ENCODE results near the gene PDGFB.
A peak's percentile ranks its signal among the peaks of the same experiment; 100 is the strongest.

DNA sequence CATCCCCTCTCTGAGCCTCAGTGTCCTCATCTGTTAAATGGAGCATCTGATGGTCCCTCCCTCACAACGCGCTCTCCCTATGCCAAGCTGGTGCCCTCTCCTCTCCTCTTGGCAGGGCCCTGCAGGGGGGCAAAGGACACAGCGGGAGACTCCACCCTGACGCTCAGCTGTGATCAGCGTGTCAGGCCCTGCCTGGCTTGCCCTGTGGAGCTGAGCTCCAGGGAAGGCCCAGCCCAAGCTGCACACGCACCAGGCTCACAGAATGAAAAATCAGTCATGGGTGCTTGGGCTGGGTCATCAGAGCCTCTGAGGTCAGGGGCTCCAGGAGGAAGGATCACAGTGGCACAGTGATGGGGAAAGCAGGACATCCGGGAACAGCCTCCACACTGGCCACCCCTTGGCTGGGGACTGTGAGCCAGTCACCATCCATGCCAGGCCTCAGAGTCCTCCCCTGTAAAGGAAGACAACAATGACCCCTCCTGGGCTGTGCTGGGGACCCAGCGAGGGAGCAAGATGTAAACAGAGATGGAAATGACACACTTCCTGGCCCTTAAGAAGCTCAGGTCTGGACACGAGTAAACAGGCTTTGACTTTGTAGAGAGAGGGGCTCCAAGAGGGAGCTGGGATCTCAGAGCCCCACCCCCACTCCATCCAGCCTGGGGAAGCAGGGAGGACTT, 38.0 kb upstream of the PDGFB start:
- TF ChIP-seq, protein P1, sequence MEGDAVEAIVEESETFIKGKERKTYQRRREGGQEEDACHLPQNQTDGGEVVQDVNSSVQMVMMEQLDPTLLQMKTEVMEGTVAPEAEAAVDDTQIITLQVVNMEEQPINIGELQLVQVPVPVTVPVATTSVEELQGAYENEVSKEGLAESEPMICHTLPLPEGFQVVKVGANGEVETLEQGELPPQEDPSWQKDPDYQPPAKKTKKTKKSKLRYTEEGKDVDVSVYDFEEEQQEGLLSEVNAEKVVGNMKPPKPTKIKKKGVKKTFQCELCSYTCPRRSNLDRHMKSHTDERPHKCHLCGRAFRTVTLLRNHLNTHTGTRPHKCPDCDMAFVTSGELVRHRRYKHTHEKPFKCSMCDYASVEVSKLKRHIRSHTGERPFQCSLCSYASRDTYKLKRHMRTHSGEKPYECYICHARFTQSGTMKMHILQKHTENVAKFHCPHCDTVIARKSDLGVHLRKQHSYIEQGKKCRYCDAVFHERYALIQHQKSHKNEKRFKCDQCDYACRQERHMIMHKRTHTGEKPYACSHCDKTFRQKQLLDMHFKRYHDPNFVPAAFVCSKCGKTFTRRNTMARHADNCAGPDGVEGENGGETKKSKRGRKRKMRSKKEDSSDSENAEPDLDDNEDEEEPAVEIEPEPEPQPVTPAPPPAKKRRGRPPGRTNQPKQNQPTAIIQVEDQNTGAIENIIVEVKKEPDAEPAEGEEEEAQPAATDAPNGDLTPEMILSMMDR (conservative IDR thresholded peaks at IDR 0.05; ENCODE audit: low read depth in 2 of 2) = peak in 1 of 2 experiments; percentile 48; a peak in 2 of 4 replicates
- TF ChIP-seq JUNB (IDR thresholded peaks at IDR 0.05; ENCODE audit: unreplicated experiment) (no peak), EZH2phosphoT487 (IDR thresholded peaks at IDR 0.05; ENCODE audit: unreplicated experiment) (no peak), EZH2 (IDR thresholded peaks at IDR 0.05; ENCODE audit: low read depth, unreplicated experiment) (no peak), CREB1 (CRISPR knock-in tag; IDR thresholded peaks at IDR 0.05; ENCODE audit: low read depth) (no peak), STAT1 (IDR thresholded peaks at IDR 0.05; ENCODE audit: unreplicated experiment) (no peak), POLR2AphosphoS5 (IDR thresholded peaks at IDR 0.05; ENCODE audit: low read depth) (no peak)
- TF ChIP-seq, protein P2, sequence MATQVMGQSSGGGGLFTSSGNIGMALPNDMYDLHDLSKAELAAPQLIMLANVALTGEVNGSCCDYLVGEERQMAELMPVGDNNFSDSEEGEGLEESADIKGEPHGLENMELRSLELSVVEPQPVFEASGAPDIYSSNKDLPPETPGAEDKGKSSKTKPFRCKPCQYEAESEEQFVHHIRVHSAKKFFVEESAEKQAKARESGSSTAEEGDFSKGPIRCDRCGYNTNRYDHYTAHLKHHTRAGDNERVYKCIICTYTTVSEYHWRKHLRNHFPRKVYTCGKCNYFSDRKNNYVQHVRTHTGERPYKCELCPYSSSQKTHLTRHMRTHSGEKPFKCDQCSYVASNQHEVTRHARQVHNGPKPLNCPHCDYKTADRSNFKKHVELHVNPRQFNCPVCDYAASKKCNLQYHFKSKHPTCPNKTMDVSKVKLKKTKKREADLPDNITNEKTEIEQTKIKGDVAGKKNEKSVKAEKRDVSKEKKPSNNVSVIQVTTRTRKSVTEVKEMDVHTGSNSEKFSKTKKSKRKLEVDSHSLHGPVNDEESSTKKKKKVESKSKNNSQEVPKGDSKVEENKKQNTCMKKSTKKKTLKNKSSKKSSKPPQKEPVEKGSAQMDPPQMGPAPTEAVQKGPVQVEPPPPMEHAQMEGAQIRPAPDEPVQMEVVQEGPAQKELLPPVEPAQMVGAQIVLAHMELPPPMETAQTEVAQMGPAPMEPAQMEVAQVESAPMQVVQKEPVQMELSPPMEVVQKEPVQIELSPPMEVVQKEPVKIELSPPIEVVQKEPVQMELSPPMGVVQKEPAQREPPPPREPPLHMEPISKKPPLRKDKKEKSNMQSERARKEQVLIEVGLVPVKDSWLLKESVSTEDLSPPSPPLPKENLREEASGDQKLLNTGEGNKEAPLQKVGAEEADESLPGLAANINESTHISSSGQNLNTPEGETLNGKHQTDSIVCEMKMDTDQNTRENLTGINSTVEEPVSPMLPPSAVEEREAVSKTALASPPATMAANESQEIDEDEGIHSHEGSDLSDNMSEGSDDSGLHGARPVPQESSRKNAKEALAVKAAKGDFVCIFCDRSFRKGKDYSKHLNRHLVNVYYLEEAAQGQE (IDR thresholded peaks at IDR 0.05; ENCODE audit: unreplicated experiment) = no peak
- TF ChIP-seq, protein P3, sequence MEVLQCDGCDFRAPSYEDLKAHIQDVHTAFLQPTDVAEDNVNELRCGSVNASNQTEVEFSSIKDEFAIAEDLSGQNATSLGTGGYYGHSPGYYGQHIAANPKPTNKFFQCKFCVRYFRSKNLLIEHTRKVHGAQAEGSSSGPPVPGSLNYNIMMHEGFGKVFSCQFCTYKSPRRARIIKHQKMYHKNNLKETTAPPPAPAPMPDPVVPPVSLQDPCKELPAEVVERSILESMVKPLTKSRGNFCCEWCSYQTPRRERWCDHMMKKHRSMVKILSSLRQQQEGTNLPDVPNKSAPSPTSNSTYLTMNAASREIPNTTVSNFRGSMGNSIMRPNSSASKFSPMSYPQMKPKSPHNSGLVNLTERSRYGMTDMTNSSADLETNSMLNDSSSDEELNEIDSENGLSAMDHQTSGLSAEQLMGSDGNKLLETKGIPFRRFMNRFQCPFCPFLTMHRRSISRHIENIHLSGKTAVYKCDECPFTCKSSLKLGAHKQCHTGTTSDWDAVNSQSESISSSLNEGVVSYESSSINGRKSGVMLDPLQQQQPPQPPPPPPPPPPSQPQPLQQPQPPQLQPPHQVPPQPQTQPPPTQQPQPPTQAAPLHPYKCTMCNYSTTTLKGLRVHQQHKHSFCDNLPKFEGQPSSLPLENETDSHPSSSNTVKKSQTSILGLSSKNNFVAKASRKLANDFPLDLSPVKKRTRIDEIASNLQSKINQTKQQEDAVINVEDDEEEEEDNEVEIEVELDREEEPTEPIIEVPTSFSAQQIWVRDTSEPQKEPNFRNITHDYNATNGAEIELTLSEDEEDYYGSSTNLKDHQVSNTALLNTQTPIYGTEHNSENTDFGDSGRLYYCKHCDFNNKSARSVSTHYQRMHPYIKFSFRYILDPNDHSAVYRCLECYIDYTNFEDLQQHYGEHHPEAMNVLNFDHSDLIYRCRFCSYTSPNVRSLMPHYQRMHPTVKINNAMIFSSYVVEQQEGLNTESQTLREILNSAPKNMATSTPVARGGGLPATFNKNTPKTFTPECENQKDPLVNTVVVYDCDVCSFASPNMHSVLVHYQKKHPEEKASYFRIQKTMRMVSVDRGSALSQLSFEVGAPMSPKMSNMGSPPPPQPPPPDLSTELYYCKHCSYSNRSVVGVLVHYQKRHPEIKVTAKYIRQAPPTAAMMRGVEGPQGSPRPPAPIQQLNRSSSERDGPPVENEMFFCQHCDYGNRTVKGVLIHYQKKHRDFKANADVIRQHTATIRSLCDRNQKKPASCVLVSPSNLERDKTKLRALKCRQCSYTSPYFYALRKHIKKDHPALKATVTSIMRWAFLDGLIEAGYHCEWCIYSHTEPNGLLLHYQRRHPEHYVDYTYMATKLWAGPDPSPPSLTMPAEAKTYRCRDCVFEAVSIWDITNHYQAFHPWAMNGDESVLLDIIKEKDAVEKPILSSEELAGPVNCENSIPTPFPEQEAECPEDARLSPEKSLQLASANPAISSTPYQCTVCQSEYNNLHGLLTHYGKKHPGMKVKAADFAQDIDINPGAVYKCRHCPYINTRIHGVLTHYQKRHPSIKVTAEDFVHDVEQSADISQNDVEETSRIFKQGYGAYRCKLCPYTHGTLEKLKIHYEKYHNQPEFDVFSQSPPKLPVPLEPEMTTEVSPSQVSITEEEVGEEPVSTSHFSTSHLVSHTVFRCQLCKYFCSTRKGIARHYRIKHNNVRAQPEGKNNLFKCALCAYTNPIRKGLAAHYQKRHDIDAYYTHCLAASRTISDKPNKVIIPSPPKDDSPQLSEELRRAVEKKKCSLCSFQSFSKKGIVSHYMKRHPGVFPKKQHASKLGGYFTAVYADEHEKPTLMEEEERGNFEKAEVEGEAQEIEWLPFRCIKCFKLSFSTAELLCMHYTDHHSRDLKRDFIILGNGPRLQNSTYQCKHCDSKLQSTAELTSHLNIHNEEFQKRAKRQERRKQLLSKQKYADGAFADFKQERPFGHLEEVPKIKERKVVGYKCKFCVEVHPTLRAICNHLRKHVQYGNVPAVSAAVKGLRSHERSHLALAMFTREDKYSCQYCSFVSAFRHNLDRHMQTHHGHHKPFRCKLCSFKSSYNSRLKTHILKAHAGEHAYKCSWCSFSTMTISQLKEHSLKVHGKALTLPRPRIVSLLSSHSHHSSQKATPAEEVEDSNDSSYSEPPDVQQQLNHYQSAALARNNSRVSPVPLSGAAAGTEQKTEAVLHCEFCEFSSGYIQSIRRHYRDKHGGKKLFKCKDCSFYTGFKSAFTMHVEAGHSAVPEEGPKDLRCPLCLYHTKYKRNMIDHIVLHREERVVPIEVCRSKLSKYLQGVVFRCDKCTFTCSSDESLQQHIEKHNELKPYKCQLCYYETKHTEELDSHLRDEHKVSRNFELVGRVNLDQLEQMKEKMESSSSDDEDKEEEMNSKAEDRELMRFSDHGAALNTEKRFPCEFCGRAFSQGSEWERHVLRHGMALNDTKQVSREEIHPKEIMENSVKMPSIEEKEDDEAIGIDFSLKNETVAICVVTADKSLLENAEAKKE (CRISPR knock-in tag; IDR thresholded peaks at IDR 0.05) = no peak

Data from GM23338 (cell line).